Ishikawa (cell line): ENCODE results near the gene MACROD2.

ENCODE experiments used
- CEBPB ChIP-seq: IDR thresholded peaks from 2 replicates; pipeline ENCODE4 v1.6.1; 2012
- CREB1 ChIP-seq: IDR thresholded peaks from 2 replicates; pipeline ENCODE4 v1.6.1; 2012; ENCODE audit warnings: low read depth
- EP300 ChIP-seq: IDR thresholded peaks from 2 replicates; pipeline ENCODE4 v1.6.1; 2012; ENCODE audit warnings: borderline replicate concordance
- NFIC ChIP-seq: IDR thresholded peaks from 2 replicates; pipeline ENCODE4 v1.6.1; 2012
- ZBTB7A ChIP-seq: IDR thresholded peaks from 2 replicates; pipeline ENCODE4 v1.6.1; 2012; ENCODE audit warnings: low read depth
- TF ChIP-seq, protein P1 (sequence below): IDR thresholded peaks from 2 replicates; pipeline ENCODE4 v1.6.1; 2012; ENCODE audit warnings: low read depth, mild to moderate bottlenecking

DNA sequence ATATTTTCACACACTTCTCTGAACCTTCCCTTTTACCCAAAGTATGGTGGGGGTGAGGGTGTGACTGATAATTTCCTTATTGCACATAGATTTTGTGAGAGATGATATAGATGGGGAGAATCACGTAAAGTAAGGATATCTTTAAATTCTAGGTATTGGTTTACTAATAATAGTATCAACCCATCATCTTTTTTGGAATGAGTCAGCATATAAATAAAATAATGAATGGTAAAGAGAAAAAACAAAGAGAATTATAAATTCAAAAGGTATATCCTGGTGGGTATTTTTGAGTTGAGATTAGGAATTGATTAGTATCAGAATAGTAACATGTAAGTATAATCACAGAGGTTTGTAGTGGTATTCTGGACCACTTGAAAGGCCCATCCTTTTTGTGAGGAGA lies 56.1 kb downstream of the MACROD2 start:
- TF ChIP-seq NFIC = no peak
- no peak for TF ChIP-seq EP300
- no peak for TF ChIP-seq CREB1
- TF ChIP-seq, protein P1, sequence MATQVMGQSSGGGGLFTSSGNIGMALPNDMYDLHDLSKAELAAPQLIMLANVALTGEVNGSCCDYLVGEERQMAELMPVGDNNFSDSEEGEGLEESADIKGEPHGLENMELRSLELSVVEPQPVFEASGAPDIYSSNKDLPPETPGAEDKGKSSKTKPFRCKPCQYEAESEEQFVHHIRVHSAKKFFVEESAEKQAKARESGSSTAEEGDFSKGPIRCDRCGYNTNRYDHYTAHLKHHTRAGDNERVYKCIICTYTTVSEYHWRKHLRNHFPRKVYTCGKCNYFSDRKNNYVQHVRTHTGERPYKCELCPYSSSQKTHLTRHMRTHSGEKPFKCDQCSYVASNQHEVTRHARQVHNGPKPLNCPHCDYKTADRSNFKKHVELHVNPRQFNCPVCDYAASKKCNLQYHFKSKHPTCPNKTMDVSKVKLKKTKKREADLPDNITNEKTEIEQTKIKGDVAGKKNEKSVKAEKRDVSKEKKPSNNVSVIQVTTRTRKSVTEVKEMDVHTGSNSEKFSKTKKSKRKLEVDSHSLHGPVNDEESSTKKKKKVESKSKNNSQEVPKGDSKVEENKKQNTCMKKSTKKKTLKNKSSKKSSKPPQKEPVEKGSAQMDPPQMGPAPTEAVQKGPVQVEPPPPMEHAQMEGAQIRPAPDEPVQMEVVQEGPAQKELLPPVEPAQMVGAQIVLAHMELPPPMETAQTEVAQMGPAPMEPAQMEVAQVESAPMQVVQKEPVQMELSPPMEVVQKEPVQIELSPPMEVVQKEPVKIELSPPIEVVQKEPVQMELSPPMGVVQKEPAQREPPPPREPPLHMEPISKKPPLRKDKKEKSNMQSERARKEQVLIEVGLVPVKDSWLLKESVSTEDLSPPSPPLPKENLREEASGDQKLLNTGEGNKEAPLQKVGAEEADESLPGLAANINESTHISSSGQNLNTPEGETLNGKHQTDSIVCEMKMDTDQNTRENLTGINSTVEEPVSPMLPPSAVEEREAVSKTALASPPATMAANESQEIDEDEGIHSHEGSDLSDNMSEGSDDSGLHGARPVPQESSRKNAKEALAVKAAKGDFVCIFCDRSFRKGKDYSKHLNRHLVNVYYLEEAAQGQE = no peak
- TF ChIP-seq ZBTB7A = no peak
- TF ChIP-seq CEBPB = no peak
